ENCODE data around the gene MED15.
A peak's percentile ranks its signal among the peaks of the same experiment; 100 is the strongest.
"Not testable (repeated sequence)": the region's sequence is repeated elsewhere in the genome, so short reads cannot be mapped to it uniquely, and the experiment has no call there.

MED15 gene

DNA sequence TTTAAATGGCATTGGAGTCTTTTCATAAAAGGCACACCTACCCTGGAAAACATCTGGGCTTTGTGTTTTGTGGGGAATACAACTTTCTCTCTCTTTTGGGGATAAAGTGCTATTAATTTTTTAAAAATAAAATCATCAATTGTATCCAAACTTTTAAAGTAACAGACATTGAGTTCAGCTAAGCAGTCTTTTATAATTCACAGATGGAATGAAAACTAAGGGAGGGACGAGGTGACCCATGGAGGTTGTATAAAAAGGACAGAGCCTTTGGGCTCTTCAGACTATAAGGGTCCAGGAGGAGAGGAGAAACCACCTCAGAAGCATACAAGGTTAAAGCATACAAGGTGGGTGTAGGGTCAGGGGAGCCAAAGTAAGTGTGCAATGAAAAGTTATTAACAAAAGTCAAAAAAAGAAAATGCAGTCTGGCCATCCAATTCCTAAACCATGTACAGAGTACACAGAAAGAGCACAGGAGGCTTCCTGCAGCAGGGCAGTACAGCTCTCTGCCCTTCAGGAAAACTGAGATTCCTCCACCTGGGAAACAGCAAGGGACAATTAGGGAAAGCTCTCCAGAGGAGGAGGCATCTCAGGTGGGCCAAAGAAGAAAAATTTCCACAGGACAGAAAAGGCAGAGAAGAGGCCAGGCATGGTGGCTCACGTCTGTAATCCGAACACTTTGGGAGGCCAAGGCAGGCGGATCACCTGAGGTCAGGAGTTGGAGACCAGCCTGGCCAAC lies 22.3 kb upstream of the MED15 start:
- DNase-seq (ENCODE audit: low read depth), result no peak

- no peak for DNase-seq (ENCODE audit: low read depth)
Observed at GRCh38 chr22:20486229-20486628, 21.2 kb upstream of the MED15 start.

GRCh38 chr22:20487715-20488114 lies 19.7 kb upstream of the MED15 start:
- no peak for DNase-seq (ENCODE audit: low read depth)

DNA sequence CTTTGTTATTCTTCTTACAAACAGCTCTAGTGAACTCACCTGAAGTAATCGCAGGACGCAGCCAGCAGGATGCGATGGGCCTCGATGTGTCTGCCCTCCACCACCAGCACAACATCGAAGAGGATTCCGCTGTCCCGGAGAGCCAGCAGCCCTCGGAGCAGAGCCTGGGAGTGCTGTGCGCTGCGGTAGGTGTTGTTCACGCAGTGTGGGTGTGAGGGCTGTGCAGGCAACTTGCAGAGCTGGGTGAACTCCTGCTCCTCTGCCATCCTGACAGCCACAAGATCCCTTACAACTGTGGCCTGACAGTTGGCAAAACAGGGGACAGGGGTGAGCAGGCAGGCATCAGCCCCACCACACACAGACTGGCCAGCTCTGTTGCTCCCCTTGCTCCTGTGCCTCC lies 18.5 kb upstream of the MED15 start:
- no peak for DNase-seq (ENCODE audit: low read depth)

DNA sequence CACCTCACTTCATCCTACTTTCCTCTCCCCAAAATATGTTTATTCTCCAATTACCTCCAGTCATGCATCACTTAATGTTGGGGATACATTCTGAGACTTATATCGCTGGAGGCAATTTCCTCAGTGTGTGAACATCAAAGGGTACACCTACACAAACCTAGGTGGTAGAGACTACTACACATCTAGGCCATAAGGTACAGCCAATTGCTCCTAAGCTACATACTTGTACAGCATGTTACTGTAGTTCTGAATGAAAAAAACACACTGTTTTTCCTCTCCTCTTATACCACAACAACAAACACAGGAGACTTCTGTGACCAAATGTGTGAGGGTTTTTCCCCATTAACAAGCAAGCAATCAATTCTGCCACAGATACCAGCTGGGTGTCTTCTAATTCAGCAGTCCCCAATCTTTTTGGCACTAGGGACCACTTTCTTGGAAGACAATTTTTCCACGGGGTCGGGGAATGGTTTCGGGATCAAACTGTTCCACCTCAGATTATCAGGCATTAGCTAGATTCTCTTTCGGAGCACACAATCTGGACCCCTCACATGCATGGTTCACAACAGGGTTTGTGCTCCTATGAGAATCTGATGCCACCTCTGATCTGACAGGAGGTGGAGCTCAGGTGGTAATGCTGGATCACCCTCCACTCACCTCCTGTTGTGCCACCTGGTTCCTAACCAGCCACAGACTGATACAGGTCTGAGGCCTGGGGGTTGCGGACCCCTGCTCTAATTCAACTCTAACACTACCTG lies 17.0 kb upstream of the MED15 start:
- no peak for DNase-seq (ENCODE audit: low read depth)

DNA sequence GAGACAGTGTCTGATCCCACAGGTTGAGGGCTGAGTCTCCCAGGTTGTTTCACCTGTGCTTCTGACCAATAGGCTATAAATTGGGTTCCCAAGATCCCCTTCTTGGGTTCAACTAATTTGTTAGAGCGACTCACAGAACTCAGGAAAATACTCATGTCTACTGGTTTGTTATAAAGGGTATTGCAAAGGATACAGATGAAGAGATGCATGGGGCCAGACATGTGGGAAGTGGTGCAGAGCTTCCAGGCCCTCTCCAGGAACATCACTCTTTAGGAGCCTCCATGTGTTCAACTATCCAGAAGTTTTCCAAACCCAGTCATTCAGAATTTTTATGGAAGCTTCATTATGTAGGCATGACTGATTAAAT lies 16.5 kb upstream of the MED15 start:
- no peak for DNase-seq (ENCODE audit: low read depth)

- DNase-seq (ENCODE audit: low read depth), result no peak
Observed at GRCh38 chr22:20491346-20491745, 16.1 kb upstream of the MED15 start.

DNA sequence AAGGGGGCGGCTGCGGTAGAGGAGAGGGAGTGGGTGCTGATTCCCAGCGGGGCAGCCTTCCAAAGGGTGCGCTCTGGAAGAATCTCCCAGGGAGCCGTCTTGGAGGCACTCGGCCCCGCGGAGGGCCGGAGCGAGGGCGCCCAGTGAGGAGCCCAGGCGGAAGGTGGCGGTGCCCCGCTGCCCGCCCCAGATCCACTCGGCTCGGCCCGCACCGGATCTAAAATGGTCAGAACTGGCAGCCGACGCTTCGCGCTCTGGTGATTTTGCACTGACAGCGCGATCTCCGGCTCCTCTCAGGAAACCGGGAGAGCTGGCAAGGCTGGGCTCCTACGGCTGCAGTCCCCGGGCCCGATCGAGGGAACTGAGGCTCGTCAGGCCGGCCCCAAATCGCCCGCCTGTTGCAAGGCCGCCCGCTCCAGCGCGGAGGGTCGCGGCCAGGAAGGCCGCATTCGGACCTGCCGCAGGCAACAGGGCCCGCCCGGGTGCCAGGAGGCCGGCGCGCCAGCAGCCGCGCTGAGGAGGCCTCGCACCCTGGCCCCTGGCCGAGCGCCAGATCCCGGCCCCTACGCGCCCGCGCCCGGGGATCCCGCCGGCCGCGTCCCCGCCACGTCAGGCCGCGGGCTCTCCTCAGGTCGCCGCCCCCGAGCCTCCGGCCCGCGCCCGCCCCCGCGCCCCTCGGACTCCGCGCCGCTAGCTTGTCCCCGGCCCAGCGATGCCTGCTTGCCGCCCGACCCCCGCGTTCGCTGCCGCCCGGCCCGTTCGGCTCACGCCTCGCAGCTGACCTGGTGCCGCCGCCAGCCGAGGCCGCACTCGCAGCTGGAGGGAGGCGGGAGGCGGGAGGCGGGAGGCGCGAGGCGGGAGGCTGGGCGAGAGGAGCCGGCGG lies 12.2 kb upstream of the MED15 start, which contains the start of gene KLHL22:
KLHL22 (minus strand) TSS at position 818 of the 883 bp plus-strand sequence. CDS start 6,584 bp downstream, outside the sequence.
- DNase-seq (ENCODE audit: low read depth), result no peak

DNA sequence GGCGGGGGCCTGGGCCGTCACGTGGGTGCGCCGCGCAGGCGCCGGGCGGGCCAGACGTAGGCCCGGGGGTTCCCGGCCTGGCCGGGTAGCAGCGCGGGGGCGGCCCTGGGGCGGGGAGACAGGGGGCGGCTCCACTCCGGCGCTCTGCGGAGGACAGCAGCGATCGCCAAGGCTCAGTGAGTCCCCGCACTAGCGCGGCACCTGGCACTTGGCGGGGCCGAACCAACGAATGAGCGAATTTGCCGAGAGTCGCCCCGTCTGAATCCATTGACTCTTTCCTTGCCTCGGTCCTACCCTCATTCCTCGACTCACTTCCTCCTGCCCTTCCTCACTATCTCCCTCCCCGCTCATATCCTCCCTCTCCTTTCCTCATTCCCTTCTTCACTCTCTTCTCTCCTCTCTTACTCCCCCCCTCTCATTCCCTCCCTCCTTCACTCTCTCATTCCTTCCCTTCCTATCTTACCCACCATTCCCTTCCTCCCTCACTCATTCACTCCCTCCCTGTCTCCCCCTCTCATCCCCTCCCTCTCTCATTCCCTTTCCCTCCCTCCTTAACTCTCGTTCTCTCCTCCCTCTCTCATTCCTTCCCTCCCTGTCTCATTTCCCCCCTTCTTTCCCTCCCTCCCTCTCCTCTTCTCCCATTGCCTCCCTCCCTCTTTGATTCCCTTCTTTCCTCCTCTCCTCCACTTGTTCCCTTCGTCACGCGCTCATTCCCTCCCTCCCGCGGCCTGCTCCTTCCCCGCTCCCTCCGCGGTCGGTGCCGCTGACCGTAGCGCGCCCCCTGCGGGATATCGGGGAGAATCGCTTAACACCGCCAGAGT lies 11.3 kb upstream of the MED15 start:
- no peak for DNase-seq (ENCODE audit: low read depth)

DNA sequence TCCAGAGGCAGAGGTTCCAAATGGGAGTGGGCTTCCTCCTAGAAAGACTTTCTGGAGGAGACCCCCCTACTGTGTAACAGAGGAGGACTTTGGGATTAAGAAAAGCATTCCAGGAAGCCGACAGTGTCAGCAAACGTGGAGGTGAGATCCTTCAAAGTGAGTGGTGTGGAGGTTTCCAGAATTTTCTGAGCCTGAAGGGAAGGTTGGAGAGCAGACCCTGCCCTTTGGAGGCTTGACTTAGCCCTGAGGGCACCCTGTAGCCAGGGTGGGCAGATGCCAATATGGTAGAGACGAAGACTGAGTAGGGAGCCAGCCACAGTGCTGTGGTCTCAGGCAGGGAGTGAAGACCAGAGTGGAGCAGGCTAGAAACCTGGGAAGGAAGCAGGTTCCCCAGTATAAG lies 10.0 kb upstream of the MED15 start:
- DNase-seq (ENCODE audit: low read depth), result no peak

- DNase-seq (ENCODE audit: low read depth), result no peak
Observed at GRCh38 chr22:20498913-20499312, 8.5 kb upstream of the MED15 start.

GRCh38 chr22:20499769-20500168 lies 7.6 kb upstream of the MED15 start:
- no peak for DNase-seq (ENCODE audit: low read depth)

DNA sequence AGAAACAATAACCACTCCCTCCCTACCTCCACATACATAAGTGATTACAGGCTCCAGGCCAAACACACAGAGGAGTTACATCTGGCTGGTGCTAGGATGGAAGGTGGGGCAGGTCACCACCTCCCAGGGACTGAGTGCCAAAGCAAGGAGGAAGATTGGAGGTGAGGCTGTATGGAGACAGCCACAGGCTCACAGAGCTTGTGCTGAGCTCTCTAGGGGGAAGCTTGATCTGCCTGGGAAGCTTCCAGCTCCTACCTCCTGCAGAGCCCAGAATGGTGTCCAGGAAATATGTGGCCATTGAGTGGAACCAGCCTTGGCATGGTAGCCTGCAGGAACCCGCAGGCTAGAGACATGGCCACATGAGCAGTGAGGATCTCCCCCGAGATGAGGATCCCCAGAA lies 3.6 kb upstream of the MED15 start:
- DNase-seq (ENCODE audit: low read depth), result no peak

DNA sequence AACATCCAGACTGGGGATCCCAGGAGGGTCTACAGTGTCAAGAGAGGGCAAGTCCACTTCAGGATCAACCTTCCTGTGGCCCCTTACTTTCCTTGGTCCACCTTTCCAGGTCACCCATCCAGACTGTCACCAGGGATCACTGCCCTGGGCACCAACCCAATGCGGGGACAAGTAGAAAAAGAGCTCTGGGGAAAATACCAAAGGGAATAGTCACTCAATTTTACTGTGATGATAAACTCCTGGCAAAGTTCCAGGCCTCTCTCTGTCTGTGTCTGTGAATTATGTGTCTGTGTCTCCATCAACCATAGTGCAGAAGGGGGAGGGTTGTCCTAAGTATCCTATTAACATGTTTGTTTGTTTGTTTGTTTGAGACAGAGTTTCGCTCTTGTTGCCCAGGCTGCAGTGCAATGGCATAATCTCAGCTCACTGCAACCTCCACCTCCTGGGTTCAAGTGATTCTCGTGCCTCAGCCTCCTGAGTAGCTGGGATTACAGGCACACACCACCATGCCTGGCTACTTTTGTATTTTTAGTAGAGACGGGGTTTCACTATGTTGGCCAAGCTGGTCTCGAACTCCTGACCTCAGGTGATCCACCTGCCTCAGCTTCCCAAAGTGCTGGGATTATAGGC lies 3.0 kb upstream of the MED15 start:
- not testable (repeated sequence) for DNase-seq (ENCODE audit: low read depth)

DNA sequence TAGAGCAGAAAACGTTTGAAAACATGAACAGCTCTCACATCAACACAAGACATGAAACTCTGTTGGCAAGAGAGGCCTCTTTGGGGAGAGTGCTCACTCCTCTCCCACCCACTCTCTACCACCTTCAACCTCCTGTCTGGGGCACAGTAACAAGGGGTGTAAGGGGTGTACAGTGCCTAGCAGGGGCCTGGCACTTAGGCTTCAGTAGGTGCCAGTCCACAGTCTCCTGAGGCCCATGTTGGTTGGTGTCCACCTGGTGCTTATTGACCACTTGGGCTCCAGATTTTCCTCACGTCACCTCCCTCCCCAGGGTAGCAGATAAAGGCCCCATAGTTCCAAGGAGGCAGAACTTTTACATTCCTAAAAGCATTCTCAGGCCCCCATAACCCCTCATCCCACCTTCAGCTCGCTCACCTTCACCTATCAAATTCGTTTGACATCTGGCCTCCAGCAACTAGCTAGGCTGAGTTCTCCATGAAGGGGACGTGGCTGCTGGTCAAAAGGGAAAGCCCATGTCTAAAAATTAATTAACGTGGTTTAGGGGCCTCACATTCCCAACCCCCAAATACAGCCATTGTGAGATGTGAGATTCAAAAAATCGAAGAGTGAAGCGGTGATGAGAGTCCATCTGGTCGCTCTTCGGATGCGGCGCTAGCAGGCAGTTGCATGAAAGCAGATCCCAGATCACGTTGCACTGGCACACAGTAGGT lies 712 bp upstream of the MED15 start:
- no peak for DNase-seq (ENCODE audit: low read depth)

DNA sequence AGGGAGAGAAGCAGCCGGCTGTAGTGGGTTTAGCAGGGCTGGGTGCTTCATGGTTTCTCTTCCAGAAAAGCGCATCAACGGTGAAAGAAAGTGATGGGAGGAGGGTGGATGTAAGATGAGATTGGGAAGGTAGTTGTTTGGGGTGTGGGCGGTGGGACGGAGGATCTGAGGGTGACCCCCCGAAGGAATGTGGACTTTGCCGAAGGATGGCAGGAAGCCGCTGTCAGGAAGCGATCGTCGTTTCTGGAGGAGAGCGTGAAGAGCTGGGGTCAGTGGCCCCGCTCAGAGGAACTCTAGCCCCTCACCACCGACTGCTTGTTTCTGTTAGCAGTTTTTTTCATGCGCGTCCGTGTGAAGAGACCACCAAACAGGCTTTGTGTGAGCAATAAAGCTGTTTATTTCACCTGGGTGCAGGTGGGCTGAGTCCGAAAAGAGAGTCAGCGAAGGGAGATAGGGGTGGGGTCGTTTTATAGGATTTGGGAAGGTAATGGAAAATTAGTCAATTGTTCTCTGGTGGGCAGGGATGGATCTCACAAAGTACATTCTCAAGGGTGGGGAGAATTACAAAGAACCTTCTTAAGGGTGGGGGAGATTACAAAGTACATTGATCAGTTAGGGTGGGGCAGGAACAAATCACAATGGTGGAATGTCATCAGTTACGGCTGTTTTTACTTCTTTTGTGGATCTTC lies 801 bp downstream of the MED15 start:
- DNase-seq (ENCODE audit: low read depth), result not testable (repeated sequence)

DNA sequence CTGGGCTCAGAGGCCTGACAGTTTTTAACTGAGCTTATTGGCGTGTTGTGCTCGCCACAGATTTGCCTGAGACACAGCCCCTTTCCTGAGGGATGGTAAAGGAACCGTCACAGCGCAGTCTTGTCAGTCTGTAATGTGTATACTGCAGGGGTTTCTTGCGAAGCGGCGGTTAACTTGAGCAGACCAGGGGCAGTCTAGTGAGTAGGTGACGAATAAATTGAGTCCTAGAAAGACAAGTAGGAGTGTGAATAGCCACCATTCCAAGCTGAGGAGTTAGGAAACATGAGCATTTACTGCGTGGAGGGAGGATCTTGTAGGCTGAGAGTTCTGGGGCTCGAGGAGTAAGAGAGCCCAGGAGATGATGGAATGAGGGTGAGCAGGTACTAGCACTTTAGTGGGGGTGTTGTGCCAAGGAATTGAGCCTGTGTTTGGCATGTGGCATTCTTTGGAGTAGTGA lies 1.4 kb downstream of the MED15 start:
- no peak for DNase-seq (ENCODE audit: low read depth)

- DNase-seq (ENCODE audit: low read depth), result peak; percentile 82
Observed at GRCh38 chr22:20509344-20510047, 2.1 kb downstream of the MED15 start.

Measured in GM04503 (cell line).